Stimulated activated CD8-positive, alpha-beta memory T cell treated with anti-CD3 and anti-CD28 coated beads, Interleukin-4, amount 100 ng/mL, for 24 hours (primary cell): ENCODE data around the gene PRKAG2.
"Not testable (repeated sequence)": the region's sequence is repeated elsewhere in the genome, so short reads cannot be mapped to it uniquely, and the experiment has no call there.

ENCODE experiments used
- DNase-seq: peaks from one replicate; pipeline ENCODE4 v3.0.0-alpha.2; 2020; ENCODE audit warnings: low read depth

PRKAG2 gene

GRCh38 chr7:151585744-151586393 lies 291.0 kb downstream of the PRKAG2 start:
- DNase-seq = no peak

- no peak for DNase-seq
Observed at GRCh38 chr7:151581741-151582140, 295.2 kb downstream of the PRKAG2 start.

- DNase-seq = no peak
Observed at GRCh38 chr7:151579644-151580043, 297.3 kb downstream of the PRKAG2 start.

GRCh38 chr7:151575410-151575809 lies 301.5 kb downstream of the PRKAG2 start:
- no peak for DNase-seq

GRCh38 chr7:151573046-151573445 lies 303.9 kb downstream of the PRKAG2 start:
- DNase-seq = not testable (repeated sequence)

GRCh38 chr7:151572136-151572535 lies 304.8 kb downstream of the PRKAG2 start:
- DNase-seq = no peak

GRCh38 chr7:151571471-151571870 lies 305.4 kb downstream of the PRKAG2 start:
- no peak for DNase-seq

GRCh38 chr7:151570366-151570915 lies 306.5 kb downstream of the PRKAG2 start:
- DNase-seq = no peak

- no peak for DNase-seq
Observed at GRCh38 chr7:151568956-151569940, 307.7 kb downstream of the PRKAG2 start.

- DNase-seq = no peak
Observed at GRCh38 chr7:151566897-151567320, 310.0 kb downstream of the PRKAG2 start.

- DNase-seq = no peak
Observed at GRCh38 chr7:151565541-151565940, 311.4 kb downstream of the PRKAG2 start.

- DNase-seq = no peak
Observed at GRCh38 chr7:151560243-151560642, 316.7 kb downstream of the PRKAG2 start.

- no peak for DNase-seq
Observed at GRCh38 chr7:151559557-151560183, 317.2 kb downstream of the PRKAG2 start.

- no peak for DNase-seq
Observed at GRCh38 chr7:151558575-151558974, 318.3 kb downstream of the PRKAG2 start.

GRCh38 chr7:151556592-151556991 lies 320.3 kb downstream of the PRKAG2 start:
- DNase-seq = no peak

GRCh38 chr7:151553356-151553755 lies 323.6 kb downstream of the PRKAG2 start:
- DNase-seq = no peak

- no peak for DNase-seq
Observed at GRCh38 chr7:151552352-151553028, 324.4 kb downstream of the PRKAG2 start.

GRCh38 chr7:151551820-151552219 lies 325.1 kb downstream of the PRKAG2 start:
- no peak for DNase-seq

GRCh38 chr7:151550656-151551286 lies 326.1 kb downstream of the PRKAG2 start:
- DNase-seq = no peak

- DNase-seq = no peak
Observed at GRCh38 chr7:151549644-151550043, 327.3 kb downstream of the PRKAG2 start.

GRCh38 chr7:151549083-151549482 lies 327.8 kb downstream of the PRKAG2 start:
- no peak for DNase-seq
